ENCODE measurements around the gene CENPVL3. TPM values are rescaled to one million over a fixed set of nuclear protein-coding genes. Genes with fewer than 3 reads are reported as not detected.

The CENPVL3 gene
- total RNA-seq, 2 experiments from 2014 or later, result 0.19 TPM; not detected in 1

GRCh38 chrX:51568586-51568985 is 50.1 kb downstream of the CENPVL3 start:
- H3K4me1 Mint-ChIP-seq (ENCODE audit: low read depth), result no peaks in the 10 kb centered on the region
- H3K4me3 Mint-ChIP-seq, result no peak overlapping the region
- DNase-seq, result no peak
- H3K27me3 Mint-ChIP-seq, result no peaks in the 10 kb centered on the region
- H3K27ac Mint-ChIP-seq, result no peak overlapping the region
- no peaks in the 10 kb centered on the region for H3K36me3 Mint-ChIP-seq
- CTCF ChIA-PET, result no interaction called here
- intact Hi-C loops (cut with micrococcal nuclease), result no loop called here
- H3K9me3 Mint-ChIP-seq, result no peaks in the 10 kb centered on the region
- POLR2A ChIA-PET, result no interaction called here

Other genes with a start within 250 kb of the CENPVL3 start
- gene NUDT11, start 122.3 kb downstream of the CENPVL3 start, total RNA-seq, result 1 to 10 TPM; 2.6 to 2.8 TPM
- not detected for gene CENPVL2, start 63.9 kb upstream of the CENPVL3 start, total RNA-seq
- not detected for gene CENPVL1, start 91.6 kb upstream of the CENPVL3 start, total RNA-seq
- 1 to 10 TPM; 8.8 to 9.0 TPM for gene GSPT2, start 124.5 kb upstream of the CENPVL3 start, total RNA-seq